HG02852 (cell line): ENCODE results near the gene SLC7A1.

Experiments
- ATAC-seq: cut with Tn5 transposase; IDR thresholded peaks from one replicate; pipeline ENCODE4 v1.9.1; 2021; ENCODE audit warnings: mild to moderate bottlenecking, moderate library complexity; ENCODE audit not compliant: unreplicated experiment

SLC7A1 gene

GRCh38 chr13:29511980-29512379 is 83.5 kb downstream of the SLC7A1 start:
- ATAC-seq: no peak

GRCh38 chr13:29511106-29511796 is 84.2 kb downstream of the SLC7A1 start:
- no peak for ATAC-seq

- no peak for ATAC-seq
Observed at GRCh38 chr13:29510651-29511084, 84.8 kb downstream of the SLC7A1 start.

GRCh38 chr13:29509999-29510589 is 85.4 kb downstream of the SLC7A1 start:
- ATAC-seq: no peak

GRCh38 chr13:29508876-29509252 is 86.6 kb downstream of the SLC7A1 start:
- no peak for ATAC-seq

GRCh38 chr13:29508130-29508875 is 87.2 kb downstream of the SLC7A1 start:
- peak; percentile 83 for ATAC-seq

- ATAC-seq: no peak
Observed at GRCh38 chr13:29507356-29507755, 88.1 kb downstream of the SLC7A1 start.

- no peak for ATAC-seq
Observed at GRCh38 chr13:29505950-29506349, 89.5 kb downstream of the SLC7A1 start.

GRCh38 chr13:29505511-29505910 is 90.0 kb downstream of the SLC7A1 start:
- no peak for ATAC-seq

- no peak for ATAC-seq
Observed at GRCh38 chr13:29504691-29505090, 90.8 kb downstream of the SLC7A1 start.

GRCh38 chr13:29503041-29503837 is 92.2 kb downstream of the SLC7A1 start:
- no peak for ATAC-seq

GRCh38 chr13:29502391-29503008 is 93.0 kb downstream of the SLC7A1 start:
- no peak for ATAC-seq

GRCh38 chr13:29501674-29502073 is 93.8 kb downstream of the SLC7A1 start:
- ATAC-seq: no peak

GRCh38 chr13:29500386-29500785 is 95.1 kb downstream of the SLC7A1 start:
- no peak for ATAC-seq

- no peak for ATAC-seq
Observed at GRCh38 chr13:29499506-29500165, 95.9 kb downstream of the SLC7A1 start.

GRCh38 chr13:29498426-29499040 is 97.0 kb downstream of the SLC7A1 start:
- no peak for ATAC-seq

GRCh38 chr13:29497137-29497654 is 98.3 kb downstream of the SLC7A1 start:
- no peak for ATAC-seq

- peak; percentile 51 for ATAC-seq
Observed at GRCh38 chr13:29496241-29496712, 99.2 kb downstream of the SLC7A1 start.

GRCh38 chr13:29494520-29494919 is 101.0 kb downstream of the SLC7A1 start:
- no peak for ATAC-seq
